Pancreas (tissue), 10 donors: ENCODE results near the gene TDRD3. TPM values are rescaled to one million over a fixed set of nuclear protein-coding genes. Genes with fewer than 3 reads are reported as not detected.

ENCODE experiments used
- ATAC-seq, 4 donors: fragments of 200-7000 bp; cut with Tn5 transposase; one replicate each; pipeline versions ENCODE4 v1.8.0 to v1.9.1; 2020; ENCODE audit warnings: mild to moderate bottlenecking in 4 of 4, moderate library complexity in 4 of 4
- DNase-seq, 6 donors: peaks; one replicate each; pipeline ENCODE4 v3.0.0-alpha.2; 2020
- FAIRE-seq: peaks from 2 replicates; lab custom pipeline; 2012; peaks lifted over from hg19 to GRCh38; lab: Jason Lieb, UNC
- H3K27ac ChIP-seq, 4 donors: fragments of 200-600 bp; sonication (generic); 1 replicate in 3 of 4; 2 replicates in 1 of 4; pipeline versions ENCODE4 v1.5.0 to v1.8.0; 2020
- H3K27me3 ChIP-seq, 4 donors: fragments of 200-600 bp; one replicate each; pipeline ENCODE4 v1.8.0; 2021
- H3K36me3 ChIP-seq, 3 donors: fragments of 200-600 bp; sonication (generic) in 1 of 3; one replicate each; pipeline versions ENCODE4 v1.5.0 to v1.8.0; 2020 to 2021
- H3K4me1 ChIP-seq, 3 donors: fragments of 200-600 bp; one replicate each; pipeline ENCODE4 v1.8.0; 2021
- H3K4me3 ChIP-seq, 4 donors: fragments of 200-600 bp; sonication (generic) in 2 of 4; one replicate each; pipeline versions ENCODE4 v1.5.0 to v1.8.0; 2020 to 2021
- H3K9me3 ChIP-seq, 4 donors: fragments of 200-600 bp; one replicate each; pipeline ENCODE4 v1.8.0; 2021
- WGBS, 2 donors: extraction: QIAGEN DNeasy Blood & Tissue Kit; methylation state at CpG; one replicate each; pipeline ENCODE4 v1.1.7; 2013; 5-methylcytosine and 5-hydroxymethylcytosine counted together
- intact Hi-C, 3 donors: fragments of 100-400 bp; cut with DNase I; formaldehyde crosslinking; loops; one replicate each; pipeline versions ENCODE4 v1.11.1 to v1.14.2; 2022
- polyA plus RNA-seq, 2 donors: library from polyadenylated mRNA; stranded (reverse); fragments of 200-250 nt; gene quantifications; one replicate each; pipeline ENCODE4 v1.2.3, GENCODE V29; 2013
- total RNA-seq, 6 donors: library from RNA; stranded (reverse); fragmentation: NEBNext Ultra II Directional in 4 of 6; extraction: Animal tissue kit (Norgen Biotek cat#: 25700) in 4 of 6; gene quantifications; one replicate each; pipeline versions ENCODE4 v1.2.1 to v1.2.4, GENCODE V29; 2021 to 2023
- TF ChIP-seq, protein P1 (sequence below), 4 donors: fragments of 200-600 bp; sonication (generic) in 3 of 4; IDR thresholded peaks; one replicate each; pipeline versions ENCODE4 v1.5.0 to v1.8.0; 2021; ENCODE audit warnings: antibody characterized with exemption in 4 of 4
- donor health status: healthy with polysubstance abuse.
- donor health status: DM: no; HTN: no; CAD: no; lungs with moderate emphysema.
- donor health status: DM: no; HTN: no; CAD: no.
- donor health status: control.
- donor health status: control.
- donor health status: Bipolar disorder and iron deficiency.
- donor health status: DM: yes; HTN: yes; CAD: no.
- donor health status: DM: no; HTN: no; CAD: no.
- donor health status: DM: no; HTN: no; CAD: no.
- donor health status: DM: yes; HTN: yes; CAD: no.

TDRD3 gene
- total and polyA plus RNA-seq, 8 donors: 12.2 to 24.6 (median 20.3) TPM

DNA sequence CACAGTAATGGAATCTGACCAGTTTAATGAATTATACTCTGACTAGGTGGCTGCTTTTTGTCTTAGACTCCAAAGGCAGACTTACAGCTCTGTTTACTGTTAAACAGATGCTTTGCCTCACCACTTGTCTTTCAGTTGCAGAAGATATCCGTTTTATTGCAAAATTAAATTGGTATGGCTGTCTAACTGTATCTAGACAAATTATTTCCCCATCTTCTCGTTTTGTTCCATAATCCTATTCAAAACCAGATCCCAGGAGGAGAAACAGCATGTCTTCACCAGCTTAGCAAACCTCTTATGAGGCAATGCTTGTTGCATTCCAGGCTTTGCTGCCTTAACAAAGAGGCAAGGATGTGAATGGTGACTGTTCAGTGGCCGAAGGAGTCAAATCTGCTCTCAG is 215.6 kb downstream of the TDRD3 start:
- TF ChIP-seq, protein P1, sequence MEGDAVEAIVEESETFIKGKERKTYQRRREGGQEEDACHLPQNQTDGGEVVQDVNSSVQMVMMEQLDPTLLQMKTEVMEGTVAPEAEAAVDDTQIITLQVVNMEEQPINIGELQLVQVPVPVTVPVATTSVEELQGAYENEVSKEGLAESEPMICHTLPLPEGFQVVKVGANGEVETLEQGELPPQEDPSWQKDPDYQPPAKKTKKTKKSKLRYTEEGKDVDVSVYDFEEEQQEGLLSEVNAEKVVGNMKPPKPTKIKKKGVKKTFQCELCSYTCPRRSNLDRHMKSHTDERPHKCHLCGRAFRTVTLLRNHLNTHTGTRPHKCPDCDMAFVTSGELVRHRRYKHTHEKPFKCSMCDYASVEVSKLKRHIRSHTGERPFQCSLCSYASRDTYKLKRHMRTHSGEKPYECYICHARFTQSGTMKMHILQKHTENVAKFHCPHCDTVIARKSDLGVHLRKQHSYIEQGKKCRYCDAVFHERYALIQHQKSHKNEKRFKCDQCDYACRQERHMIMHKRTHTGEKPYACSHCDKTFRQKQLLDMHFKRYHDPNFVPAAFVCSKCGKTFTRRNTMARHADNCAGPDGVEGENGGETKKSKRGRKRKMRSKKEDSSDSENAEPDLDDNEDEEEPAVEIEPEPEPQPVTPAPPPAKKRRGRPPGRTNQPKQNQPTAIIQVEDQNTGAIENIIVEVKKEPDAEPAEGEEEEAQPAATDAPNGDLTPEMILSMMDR (IDR thresholded peaks at IDR 0.05): no peak
- Histone ChIP-seq H3K27me3 (peaks cover 0 to 4% (median 0%) of the 10 kb centered on the region in 4 donors), H3K27ac (no peak overlapping the region), H3K9me3 (no peaks in the 10 kb centered on the region), H3K4me1 (no peaks in the 10 kb centered on the region), H3K4me3 (no peak overlapping the region), H3K36me3 (no peaks in the 10 kb centered on the region)
- ATAC-seq: no peak
- FAIRE-seq: no peak
- WGBS, 2 donors: 48 to 57% methylated on average over 3 of the region's 3 CpGs
- intact Hi-C loops: no loop called here
- no peak for DNase-seq

DNA sequence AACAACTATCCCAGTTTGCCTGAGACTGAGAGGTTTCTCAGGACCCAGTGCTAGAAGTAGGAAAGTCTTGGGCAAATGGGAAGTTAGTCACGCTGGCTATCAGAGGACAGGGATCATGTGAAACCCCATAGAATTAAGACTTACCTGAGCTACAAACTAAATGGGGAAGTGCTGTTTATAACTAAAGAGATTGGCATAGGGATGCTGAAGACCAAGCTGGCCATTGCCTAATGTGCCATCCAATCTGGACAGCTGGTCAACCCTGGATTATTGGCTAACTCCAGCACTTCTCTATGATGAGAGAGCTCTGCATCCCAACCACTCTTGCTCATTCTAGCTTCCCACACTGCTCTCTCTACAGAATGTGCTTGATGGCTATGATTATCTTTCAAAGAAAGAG is 216.1 kb downstream of the TDRD3 start:
- ATAC-seq (no peak), DNase-seq (no peak), FAIRE-seq (no peak)
- H3K4me1 ChIP-seq: no peaks in the 10 kb centered on the region
- peaks cover 0 to 4% (median 0%) of the 10 kb centered on the region in 4 donors for H3K27me3 ChIP-seq
- no peak overlapping the region for H3K27ac ChIP-seq
- WGBS, 2 donors: 89 to 92% methylated on average over 1 of the region's 1 CpG
- no peaks in the 10 kb centered on the region for H3K36me3 ChIP-seq
- TF ChIP-seq, protein P1 (IDR thresholded peaks at IDR 0.05): no peak
- intact Hi-C loops: no loop called here
- H3K4me3 ChIP-seq: no peak overlapping the region
- no peaks in the 10 kb centered on the region for H3K9me3 ChIP-seq

DNA sequence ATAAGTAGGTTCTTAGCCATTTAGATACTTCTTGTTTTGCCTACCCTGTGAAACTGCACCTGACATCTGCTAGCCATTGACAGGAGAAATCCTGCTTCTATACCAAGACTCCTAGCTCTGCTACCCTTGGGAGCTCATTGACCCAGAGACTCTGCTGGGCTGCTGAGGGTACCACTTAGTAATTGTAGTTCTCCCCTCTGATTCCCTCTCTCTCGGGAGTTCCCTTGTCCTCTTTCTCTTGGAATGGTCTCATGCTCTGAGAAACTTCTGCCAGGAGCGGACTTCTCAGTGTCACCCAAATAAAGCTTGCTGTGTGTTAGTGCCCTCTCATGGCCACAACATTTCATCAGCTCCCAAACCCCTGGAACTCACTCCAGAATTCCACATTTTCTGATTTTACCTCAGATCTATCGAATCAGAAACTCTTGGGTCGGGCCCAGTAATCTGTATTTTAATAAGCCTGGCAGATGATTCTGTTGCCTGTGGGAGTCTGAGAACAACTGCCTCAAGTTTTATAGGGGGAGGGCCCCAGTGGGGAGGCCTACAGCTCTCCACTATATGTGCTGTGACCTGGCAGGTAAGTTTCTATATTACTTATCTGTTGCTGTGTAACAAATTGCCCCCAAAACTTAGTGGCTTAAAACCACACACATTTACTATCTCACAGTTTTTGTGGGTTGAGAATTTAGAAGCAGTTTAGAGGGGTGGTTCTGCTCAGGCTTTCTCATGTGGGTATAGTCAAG is 221.1 kb downstream of the TDRD3 start:
- TF ChIP-seq, protein P1 (IDR thresholded peaks at IDR 0.05): no peak
- DNase-seq (no peak), ATAC-seq (peak in 3 of 4 donors; percentile 30 to 47 (median 43))

DNA sequence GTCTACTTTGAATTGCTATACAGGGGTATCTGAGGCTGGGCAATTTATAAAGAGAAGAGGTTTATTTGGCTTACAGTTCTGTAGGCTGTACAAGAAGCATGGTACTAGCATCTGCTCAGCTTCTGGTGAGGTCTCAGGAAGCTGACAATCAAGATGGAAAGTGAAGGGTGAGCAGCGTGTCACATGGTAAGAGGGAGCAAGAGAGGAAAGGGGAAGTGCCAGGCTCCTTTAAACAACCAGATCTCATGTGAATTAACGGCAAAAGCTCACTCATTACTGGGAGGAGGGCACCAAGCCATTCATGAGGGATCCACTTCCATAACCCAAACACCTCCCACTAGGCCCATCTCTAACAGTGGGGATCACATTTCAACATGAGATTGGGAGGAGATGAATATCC is 222.4 kb downstream of the TDRD3 start:
- intact Hi-C loops: no loop called here
- H3K36me3 ChIP-seq: no peaks in the 10 kb centered on the region
- H3K9me3 ChIP-seq: no peaks in the 10 kb centered on the region
- DNase-seq (no peak), FAIRE-seq (no peak), ATAC-seq (no peak)
- no peaks in the 10 kb centered on the region for H3K27me3 ChIP-seq
- 80 to 85% methylated on average over 2 of the region's 2 CpGs for WGBS, 2 donors
- H3K27ac ChIP-seq: no peak overlapping the region
- H3K4me1 ChIP-seq: no peaks in the 10 kb centered on the region
- TF ChIP-seq, protein P1 (IDR thresholded peaks at IDR 0.05): no peak
- H3K4me3 ChIP-seq: no peak overlapping the region

More for the DNA sequence above, 221.1 kb downstream of the TDRD3 start:
- no peaks in the 10 kb centered on the region for H3K9me3 ChIP-seq
- no peak overlapping the region for H3K4me3 ChIP-seq
- WGBS, 2 donors: 80 to 85% methylated on average over 4 of the region's 4 CpGs
- H3K4me1 ChIP-seq: no peaks in the 10 kb centered on the region
- H3K36me3 ChIP-seq: no peaks in the 10 kb centered on the region
- H3K27me3 ChIP-seq: peaks cover 0 to 4% (median 0%) of the 10 kb centered on the region in 4 donors
- no peak for FAIRE-seq
- intact Hi-C loops: no loop called here
- H3K27ac ChIP-seq: no peak overlapping the region
